Activated CD4-positive, alpha-beta T cell treated with anti-CD3 and anti-CD28 coated beads, Interleukin-2, amount 50 U/mL, for 1 hour (primary cell): ENCODE measurements around the gene COQ9.
"Not testable (repeated sequence)": the region's sequence is repeated elsewhere in the genome, so short reads cannot be mapped to it uniquely, and the experiment has no call there.

Experiments used
- DNase-seq: peaks from one replicate; pipeline ENCODE4 v3.0.0-alpha.2; 2020

Gene COQ9

GRCh38 chr16:57485916-57486857, 38.9 kb downstream of the COQ9 start, which contains the start of gene DOK4:
DOK4 (minus strand) TSS chr16:57486493; CDS start chr16:57479507, 6,986 bp downstream.
- DNase-seq, result peak; percentile 78

- no peak for DNase-seq
Measured at GRCh38 chr16:57486858-57487834, 39.9 kb downstream of the COQ9 start.

DNA sequence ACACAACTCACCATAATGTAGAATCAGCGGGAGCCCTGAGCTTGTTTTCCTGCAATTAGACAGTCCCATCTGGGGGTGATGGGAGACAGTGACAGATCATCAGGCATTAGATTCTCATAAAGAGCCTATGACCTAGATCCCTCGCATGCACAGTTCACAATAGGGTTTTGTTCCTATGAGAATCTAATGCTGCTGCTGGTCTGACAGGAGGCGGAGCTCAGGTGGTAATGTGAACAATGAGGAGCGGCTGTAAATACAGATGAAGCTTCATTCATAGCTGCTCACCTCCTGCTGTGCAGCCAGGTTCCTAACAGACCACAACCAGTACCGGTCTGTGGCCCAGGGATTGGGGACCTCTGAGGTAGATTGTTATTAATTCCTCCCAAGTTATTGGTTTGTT, 42.0 kb downstream of the COQ9 start:
- DNase-seq, result no peak

- no peak for DNase-seq
Measured at GRCh38 chr16:57493767-57494166, 46.5 kb downstream of the COQ9 start.

DNA sequence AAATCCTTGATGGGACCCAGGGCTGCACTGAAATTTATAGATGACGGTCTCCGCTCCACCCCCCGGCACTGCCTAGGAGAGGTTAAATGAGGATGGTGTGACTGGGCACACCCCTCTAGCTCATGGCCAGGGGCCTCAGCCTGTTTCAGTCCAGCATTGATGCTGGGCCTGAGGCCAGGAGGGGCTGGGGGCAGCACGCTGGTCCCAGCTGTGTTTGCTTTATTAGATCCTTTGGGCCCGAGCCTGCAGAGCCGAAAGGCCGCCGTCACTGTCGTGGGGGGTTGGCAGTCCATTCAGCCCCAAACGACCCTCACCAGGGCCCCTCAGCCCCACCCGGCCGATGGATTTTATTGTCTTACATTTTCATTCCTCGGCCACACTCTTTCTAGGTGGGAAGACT, 49.8 kb downstream of the COQ9 start:
- no peak for DNase-seq

- no peak for DNase-seq
Measured at GRCh38 chr16:57498031-57498430, 50.8 kb downstream of the COQ9 start.

DNA sequence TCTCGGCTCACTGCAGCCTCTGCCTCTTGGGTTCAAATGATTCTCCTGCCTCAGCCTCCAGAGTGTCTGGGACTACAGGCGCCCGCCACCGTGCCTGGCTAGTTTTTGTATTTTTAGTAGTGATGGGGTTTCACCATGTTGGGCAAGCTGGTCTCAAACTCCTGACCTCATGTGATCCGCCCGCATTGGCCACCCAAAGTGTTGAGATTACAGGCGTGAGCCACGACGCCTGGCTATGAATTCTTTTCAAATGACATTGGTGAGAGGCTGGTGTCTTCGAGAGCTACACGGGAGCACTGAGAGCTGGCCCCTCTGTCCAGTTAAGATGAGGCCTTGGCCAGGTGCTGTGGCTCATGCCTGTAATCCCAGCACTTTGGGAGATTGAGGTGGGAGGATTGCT, 52.7 kb downstream of the COQ9 start:
- DNase-seq, result not testable (repeated sequence)

DNA sequence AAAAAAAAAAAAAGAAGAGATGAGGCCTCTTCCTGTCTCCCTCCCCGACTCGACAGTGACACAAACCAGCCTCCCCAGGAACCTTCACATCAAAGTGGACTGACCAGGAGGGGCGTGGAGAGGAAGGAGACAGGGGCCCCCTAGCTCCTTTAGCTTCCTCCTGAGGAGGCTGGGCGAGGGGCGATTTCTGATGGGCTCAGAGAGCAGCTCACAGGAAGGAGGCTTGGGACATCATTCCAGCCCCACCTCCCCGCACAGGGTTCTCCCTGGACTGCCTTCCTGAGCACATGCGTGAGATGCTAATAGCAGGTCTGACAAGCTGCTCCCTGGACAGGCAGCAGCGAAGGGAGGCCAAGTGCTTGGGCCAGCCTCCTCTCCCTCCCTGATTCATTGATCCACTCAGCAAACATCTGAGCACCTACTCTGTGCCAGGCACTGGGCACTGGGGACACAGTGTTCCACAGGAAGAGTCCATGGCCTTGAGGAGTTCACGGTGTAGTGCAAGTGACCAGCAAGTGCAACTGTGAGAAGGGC, 53.4 kb downstream of the COQ9 start:
- DNase-seq, result no peak

DNA sequence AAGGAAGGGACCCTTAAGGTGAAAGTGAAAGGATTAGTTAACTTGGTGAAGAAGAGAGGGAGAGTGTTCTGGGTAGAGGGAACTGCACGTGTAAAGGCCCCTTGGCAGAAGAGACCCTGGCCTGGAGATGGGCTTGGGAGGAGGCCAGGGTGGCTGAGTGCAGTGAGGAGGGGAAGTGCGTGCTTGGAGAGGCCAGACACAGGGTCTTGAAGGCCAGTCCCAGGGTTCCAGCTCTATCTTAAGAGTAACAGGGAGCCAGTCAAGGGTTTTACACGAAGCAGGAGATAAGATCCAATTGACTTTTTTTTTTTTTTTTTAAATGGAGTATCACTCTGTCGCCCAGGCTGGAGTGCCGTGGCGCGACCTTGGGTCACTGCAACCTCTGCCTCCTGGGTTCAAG, 54.2 kb downstream of the COQ9 start:
- DNase-seq, result no peak

DNA sequence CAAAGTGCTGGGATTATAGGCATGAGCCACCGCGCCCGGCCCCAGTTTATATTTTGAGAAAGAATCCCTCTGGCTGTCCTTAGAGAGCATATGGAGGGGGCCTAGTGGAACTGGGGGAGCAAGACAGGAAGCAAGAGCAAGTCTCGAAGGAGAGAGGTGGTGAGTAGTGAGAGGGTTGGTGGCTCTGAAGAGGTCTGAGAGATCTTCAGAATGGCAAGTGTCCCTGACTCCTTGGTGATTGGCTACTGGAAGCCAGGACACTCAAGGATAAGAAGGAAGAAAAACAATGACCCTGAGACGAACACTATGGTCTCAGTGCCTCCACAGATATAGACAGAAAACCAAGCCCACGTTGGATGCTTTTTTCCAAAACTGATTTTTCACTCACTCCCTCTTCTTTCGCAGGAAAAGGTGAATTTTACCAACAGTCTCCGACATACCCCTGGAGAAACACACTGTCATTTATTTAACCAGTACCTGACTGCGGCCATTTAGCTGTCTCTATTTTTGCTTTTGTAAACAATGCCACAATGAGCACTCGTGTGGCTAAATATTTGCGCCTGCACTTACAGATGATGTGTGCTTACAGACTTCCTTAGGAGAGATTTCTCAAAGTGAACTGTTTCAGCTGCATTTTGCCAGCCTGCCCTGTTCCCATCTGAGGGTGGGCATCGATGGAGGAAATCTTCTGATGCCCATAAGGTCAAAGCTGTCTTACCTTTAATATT, 54.9 kb downstream of the COQ9 start:
- DNase-seq, result no peak

- DNase-seq, result no peak
Measured at GRCh38 chr16:57503366-57503765, 56.1 kb downstream of the COQ9 start.

- DNase-seq, result no peak
Measured at GRCh38 chr16:57504001-57504400, 56.7 kb downstream of the COQ9 start.

DNA sequence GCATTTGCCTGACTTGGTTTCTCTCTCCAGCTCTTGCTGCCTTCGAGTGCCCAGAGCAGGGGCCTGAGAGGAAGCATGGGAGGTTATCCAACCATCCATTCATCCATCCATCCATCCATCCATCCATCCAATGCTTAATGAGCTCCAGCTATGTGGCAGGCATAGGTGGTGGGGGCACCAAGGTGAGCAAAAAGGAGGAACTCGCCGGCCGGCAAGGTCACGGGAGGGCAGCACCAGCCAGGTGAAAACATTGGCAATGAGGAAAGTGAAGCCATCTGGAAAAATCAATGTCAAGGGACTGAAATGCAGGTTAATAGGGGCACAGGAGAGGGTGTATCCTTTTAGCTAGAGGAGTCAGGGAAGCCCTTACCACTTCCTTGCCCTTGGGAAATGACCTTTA, 57.2 kb downstream of the COQ9 start:
- no peak for DNase-seq

GRCh38 chr16:57505169-57505568, 57.9 kb downstream of the COQ9 start:
- no peak for DNase-seq

GRCh38 chr16:57507136-57508034, 60.1 kb downstream of the COQ9 start:
- DNase-seq, result no peak

GRCh38 chr16:57508035-57508425, 60.8 kb downstream of the COQ9 start:
- DNase-seq, result no peak

- no peak for DNase-seq
Measured at GRCh38 chr16:57509231-57509923, 62.1 kb downstream of the COQ9 start.

DNA sequence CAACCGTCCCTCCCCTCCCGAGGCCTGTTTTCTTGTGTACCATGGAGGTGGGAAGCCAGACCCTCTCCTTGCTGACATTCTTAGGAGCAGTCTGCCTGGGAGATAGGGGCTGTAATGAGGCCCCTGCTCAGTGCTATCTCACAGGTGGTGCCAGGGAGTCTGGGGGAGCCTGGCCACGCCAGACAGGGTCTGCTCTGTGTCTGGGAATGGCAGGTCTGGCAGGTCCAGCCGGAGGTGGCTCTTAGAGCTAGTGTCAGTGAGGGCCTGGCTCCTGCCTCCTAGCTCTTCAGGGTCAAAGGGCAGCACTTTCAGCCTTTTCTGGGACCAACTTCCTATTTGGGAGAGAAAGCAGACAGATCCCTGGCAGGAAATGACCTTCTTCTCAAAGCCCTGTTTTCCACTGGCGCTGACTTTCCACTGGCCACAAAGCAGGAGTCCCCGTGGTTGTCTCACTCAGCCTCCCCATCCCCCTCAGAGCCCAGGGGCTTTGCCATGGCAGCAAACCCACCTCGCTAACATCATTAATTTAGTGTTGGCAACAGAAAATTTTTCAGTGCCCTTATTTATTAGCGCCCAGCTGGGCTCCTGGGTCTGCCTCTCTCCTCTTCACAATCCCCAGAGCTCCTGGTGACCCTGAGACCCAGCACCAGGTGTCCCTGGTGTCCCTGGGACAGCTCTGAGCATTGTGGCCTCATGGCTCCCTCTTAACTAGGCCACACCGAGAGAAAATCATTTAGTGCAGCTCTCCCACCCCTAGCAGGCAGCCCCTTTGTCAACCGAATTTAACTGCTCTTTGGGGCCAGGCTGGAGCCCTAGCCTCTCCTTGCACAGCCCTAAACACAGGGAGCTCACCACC, 63.0 kb downstream of the COQ9 start:
- DNase-seq, result no peak
